Daoy (cell line): ENCODE data around the gene SLAMF7. TPM values are rescaled to one million over a fixed set of nuclear protein-coding genes. Genes with fewer than 3 reads are reported as not detected.

ENCODE experiments used
- DNase-seq: peaks from one replicate; pipeline ENCODE4 v3.0.0-alpha.2; 2015; ENCODE audit warnings: low read depth
- total RNA-seq: library from RNA; depleted of rRNA; stranded (reverse); fragments of >200 nt; shearing (Covaris generic); gene quantifications from 2 replicates; pipeline ENCODE4 v1.2.3, GENCODE V29; 2014

The SLAMF7 gene
- total RNA-seq, 1 experiment from 2014 or later: 0.91 TPM

GRCh38 chr1:160745551-160745950 lies 6.5 kb downstream of the SLAMF7 start:
- DNase-seq: no peak

- peak; percentile 35 for DNase-seq
Observed at GRCh38 chr1:160746836-160747500, 7.9 kb downstream of the SLAMF7 start.

- DNase-seq: no peak
Observed at GRCh38 chr1:160747717-160748116, 8.7 kb downstream of the SLAMF7 start.

GRCh38 chr1:160748181-160748877 lies 9.3 kb downstream of the SLAMF7 start:
- DNase-seq: peak; percentile 75

GRCh38 chr1:160748878-160749269 lies 9.8 kb downstream of the SLAMF7 start:
- DNase-seq: no peak

- no peak for DNase-seq
Observed at GRCh38 chr1:160750608-160751007, 11.6 kb downstream of the SLAMF7 start.

GRCh38 chr1:160752406-160752805 lies 13.4 kb downstream of the SLAMF7 start:
- DNase-seq: no peak

GRCh38 chr1:160752924-160753323 lies 13.9 kb downstream of the SLAMF7 start:
- no peak for DNase-seq

- no peak for DNase-seq
Observed at GRCh38 chr1:160753594-160753993, 14.5 kb downstream of the SLAMF7 start.

- DNase-seq: no peak
Observed at GRCh38 chr1:160755461-160755860, 16.4 kb downstream of the SLAMF7 start.

GRCh38 chr1:160755911-160756848 lies 17.1 kb downstream of the SLAMF7 start:
- no peak for DNase-seq

GRCh38 chr1:160756849-160757201 lies 17.8 kb downstream of the SLAMF7 start:
- DNase-seq: no peak

GRCh38 chr1:160758521-160758920 lies 19.5 kb downstream of the SLAMF7 start:
- no peak for DNase-seq

GRCh38 chr1:160759740-160760139 lies 20.7 kb downstream of the SLAMF7 start:
- no peak for DNase-seq

GRCh38 chr1:160761046-160761445 lies 22.0 kb downstream of the SLAMF7 start:
- DNase-seq: peak; percentile 36

- peak; percentile 60 for DNase-seq
Observed at GRCh38 chr1:160761886-160762285, 22.8 kb downstream of the SLAMF7 start.

- no peak for DNase-seq
Observed at GRCh38 chr1:160763993-160764392, 24.9 kb downstream of the SLAMF7 start.

- peak; percentile 37 for DNase-seq
Observed at GRCh38 chr1:160767395-160768294, 28.6 kb downstream of the SLAMF7 start.

- DNase-seq: peak; percentile 74
Observed at GRCh38 chr1:160768295-160768657, 29.2 kb downstream of the SLAMF7 start.

- no peak for DNase-seq
Observed at GRCh38 chr1:160772331-160772730, 33.3 kb downstream of the SLAMF7 start.

- DNase-seq: no peak
Observed at GRCh38 chr1:160773093-160773492, 34.0 kb downstream of the SLAMF7 start.
